GM12878 (cell line): ENCODE measurements around the gene RPRD1B.

ENCODE experiments used
- BCL11A ChIP-seq: IDR thresholded peaks from 2 replicates; pipeline ENCODE4 v1.6.1; 2011; ENCODE audit warnings: low read depth, low read length
- CHD2 ChIP-seq: IDR thresholded peaks from 2 replicates; pipeline ENCODE4 v1.6.1; 2011; ENCODE audit warnings: low read depth, low read length, improper control_type of control experiment, borderline replicate concordance
- NR2C2 ChIP-seq: IDR thresholded peaks from 2 replicates; pipeline ENCODE4 v1.6.1; 2011; ENCODE audit warnings: borderline replicate concordance, low read depth; ENCODE audit not compliant: control insufficient read depth, insufficient read length
- POLR2A ChIP-seq: IDR thresholded peaks from 2 replicates; pipeline ENCODE4 v1.6.1; 2011; ENCODE audit warnings: low read depth, mild to moderate bottlenecking, low read length
- POLR2AphosphoS2 ChIP-seq: IDR thresholded peaks from 2 replicates; pipeline ENCODE4 v1.6.1; 2011; ENCODE audit warnings: low read depth, mild to moderate bottlenecking, low read length, improper control_type of control experiment, moderate library complexity
- RAD21 ChIP-seq: IDR thresholded peaks from 2 replicates; pipeline ENCODE4 v1.6.1; 2011; ENCODE audit warnings: mild to moderate bottlenecking, low read depth, low read length, moderate library complexity; ENCODE audit not compliant: insufficient read depth
- RAD51 ChIP-seq: fragments of 450-650 bp; IDR thresholded peaks from 2 replicates; pipeline ENCODE4 v1.6.1; 2016; ENCODE audit warnings: moderate library complexity, mild to moderate bottlenecking, inconsistent platforms
- TAF1 ChIP-seq: IDR thresholded peaks from 2 replicates; pipeline ENCODE4 v1.6.1; 2011; ENCODE audit warnings: mild to moderate bottlenecking, low read depth, low read length, borderline replicate concordance
- TCF7 ChIP-seq: IDR thresholded peaks from 2 replicates; pipeline ENCODE4 v1.6.1; 2014; ENCODE audit warnings: antibody characterized with exemption, borderline replicate concordance
- ZNF274 ChIP-seq: IDR thresholded peaks from one replicate; pipeline ENCODE4 v1.8.0; 2011; ENCODE audit not compliant: insufficient read length, insufficient read depth
- TF ChIP-seq, protein P1 (sequence below), 3 experiments: IDR thresholded peaks in 2 of 3; conservative IDR thresholded peaks in 1 of 3; 2 replicates each; pipeline ENCODE4 v1.5.1; 2011; ENCODE audit warnings: low read depth in 3 of 3, low read length in 3 of 3, mild to moderate bottlenecking in 3 of 3, control low read depth in 2 of 3, moderate library complexity in 2 of 3, inconsistent platforms in 1 of 3, mixed read lengths in 1 of 3; ENCODE audit not compliant: control insufficient read depth in 2 of 3, insufficient read depth in 1 of 3; ENCODE audit errors: extremely low read depth in 1 of 3
- TF ChIP-seq, protein P2 (sequence below): IDR thresholded peaks from 2 replicates; pipeline ENCODE4 v1.6.1; 2012; ENCODE audit warnings: mild to moderate bottlenecking, low read depth, low read length
- TF ChIP-seq, protein P3 (sequence below): fragments of 450-650 bp; IDR thresholded peaks from 2 replicates; pipeline ENCODE4 v1.6.1; 2016; ENCODE audit warnings: mild to moderate bottlenecking
- TF ChIP-seq, protein P4 (sequence below): IDR thresholded peaks from 2 replicates; pipeline ENCODE4 v1.6.1; 2011; ENCODE audit warnings: low read depth, low read length, improper control_type of control experiment, borderline replicate concordance

DNA sequence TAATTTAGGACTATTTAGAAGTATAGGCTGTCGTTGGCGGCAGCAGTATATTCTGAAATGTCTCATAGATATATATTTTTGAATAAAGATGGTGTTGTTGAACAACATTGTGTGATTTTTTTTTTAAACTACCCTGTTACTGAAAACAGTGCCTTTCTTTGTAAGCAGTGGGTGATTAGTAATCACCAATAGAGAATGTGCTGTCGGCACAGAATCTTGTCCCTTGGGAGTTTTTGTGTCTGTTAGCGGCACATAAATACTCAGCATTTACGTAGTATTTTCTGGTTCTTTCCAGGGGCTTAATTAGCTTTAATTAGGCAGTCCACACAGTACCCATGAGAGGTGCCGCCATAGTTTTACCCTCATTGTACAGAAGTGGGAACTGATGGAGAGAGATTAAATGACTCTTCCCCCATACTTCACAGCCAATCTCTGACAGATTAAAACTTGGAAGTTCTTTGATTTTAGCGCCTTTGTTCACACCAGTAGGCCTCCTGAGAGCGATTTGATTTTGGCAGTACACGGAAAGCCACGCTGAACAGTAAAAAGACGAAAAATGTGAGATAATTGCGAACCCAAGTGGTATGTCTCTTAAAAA, 58.8 kb downstream of the RPRD1B start:
- TF ChIP-seq CHD2: 0 out of 2 replicates have a peak, but pooled peaks have one; percentile 52
- TF ChIP-seq, protein P1, sequence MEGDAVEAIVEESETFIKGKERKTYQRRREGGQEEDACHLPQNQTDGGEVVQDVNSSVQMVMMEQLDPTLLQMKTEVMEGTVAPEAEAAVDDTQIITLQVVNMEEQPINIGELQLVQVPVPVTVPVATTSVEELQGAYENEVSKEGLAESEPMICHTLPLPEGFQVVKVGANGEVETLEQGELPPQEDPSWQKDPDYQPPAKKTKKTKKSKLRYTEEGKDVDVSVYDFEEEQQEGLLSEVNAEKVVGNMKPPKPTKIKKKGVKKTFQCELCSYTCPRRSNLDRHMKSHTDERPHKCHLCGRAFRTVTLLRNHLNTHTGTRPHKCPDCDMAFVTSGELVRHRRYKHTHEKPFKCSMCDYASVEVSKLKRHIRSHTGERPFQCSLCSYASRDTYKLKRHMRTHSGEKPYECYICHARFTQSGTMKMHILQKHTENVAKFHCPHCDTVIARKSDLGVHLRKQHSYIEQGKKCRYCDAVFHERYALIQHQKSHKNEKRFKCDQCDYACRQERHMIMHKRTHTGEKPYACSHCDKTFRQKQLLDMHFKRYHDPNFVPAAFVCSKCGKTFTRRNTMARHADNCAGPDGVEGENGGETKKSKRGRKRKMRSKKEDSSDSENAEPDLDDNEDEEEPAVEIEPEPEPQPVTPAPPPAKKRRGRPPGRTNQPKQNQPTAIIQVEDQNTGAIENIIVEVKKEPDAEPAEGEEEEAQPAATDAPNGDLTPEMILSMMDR (IDR thresholded peaks at IDR 0.05 in 2 of 3, conservative IDR thresholded peaks at IDR 0.05 in 1 of 3; ENCODE audit: control insufficient read depth in 2 of 3, extremely low read depth in 1 of 3, insufficient read depth in 1 of 3, low read depth in 3 of 3, low read length in 3 of 3): no peak
- TF ChIP-seq, protein P2, sequence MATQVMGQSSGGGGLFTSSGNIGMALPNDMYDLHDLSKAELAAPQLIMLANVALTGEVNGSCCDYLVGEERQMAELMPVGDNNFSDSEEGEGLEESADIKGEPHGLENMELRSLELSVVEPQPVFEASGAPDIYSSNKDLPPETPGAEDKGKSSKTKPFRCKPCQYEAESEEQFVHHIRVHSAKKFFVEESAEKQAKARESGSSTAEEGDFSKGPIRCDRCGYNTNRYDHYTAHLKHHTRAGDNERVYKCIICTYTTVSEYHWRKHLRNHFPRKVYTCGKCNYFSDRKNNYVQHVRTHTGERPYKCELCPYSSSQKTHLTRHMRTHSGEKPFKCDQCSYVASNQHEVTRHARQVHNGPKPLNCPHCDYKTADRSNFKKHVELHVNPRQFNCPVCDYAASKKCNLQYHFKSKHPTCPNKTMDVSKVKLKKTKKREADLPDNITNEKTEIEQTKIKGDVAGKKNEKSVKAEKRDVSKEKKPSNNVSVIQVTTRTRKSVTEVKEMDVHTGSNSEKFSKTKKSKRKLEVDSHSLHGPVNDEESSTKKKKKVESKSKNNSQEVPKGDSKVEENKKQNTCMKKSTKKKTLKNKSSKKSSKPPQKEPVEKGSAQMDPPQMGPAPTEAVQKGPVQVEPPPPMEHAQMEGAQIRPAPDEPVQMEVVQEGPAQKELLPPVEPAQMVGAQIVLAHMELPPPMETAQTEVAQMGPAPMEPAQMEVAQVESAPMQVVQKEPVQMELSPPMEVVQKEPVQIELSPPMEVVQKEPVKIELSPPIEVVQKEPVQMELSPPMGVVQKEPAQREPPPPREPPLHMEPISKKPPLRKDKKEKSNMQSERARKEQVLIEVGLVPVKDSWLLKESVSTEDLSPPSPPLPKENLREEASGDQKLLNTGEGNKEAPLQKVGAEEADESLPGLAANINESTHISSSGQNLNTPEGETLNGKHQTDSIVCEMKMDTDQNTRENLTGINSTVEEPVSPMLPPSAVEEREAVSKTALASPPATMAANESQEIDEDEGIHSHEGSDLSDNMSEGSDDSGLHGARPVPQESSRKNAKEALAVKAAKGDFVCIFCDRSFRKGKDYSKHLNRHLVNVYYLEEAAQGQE: no peak
- TF ChIP-seq POLR2A: no peak
- TF ChIP-seq, protein P3, sequence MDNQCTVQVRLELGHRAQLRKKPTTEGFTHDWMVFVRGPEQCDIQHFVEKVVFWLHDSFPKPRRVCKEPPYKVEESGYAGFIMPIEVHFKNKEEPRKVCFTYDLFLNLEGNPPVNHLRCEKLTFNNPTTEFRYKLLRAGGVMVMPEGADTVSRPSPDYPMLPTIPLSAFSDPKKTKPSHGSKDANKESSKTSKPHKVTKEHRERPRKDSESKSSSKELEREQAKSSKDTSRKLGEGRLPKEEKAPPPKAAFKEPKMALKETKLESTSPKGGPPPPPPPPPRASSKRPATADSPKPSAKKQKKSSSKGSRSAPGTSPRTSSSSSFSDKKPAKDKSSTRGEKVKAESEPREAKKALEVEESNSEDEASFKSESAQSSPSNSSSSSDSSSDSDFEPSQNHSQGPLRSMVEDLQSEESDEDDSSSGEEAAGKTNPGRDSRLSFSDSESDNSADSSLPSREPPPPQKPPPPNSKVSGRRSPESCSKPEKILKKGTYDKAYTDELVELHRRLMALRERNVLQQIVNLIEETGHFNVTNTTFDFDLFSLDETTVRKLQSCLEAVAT: no peak
- no peak for TF ChIP-seq RAD21
- TF ChIP-seq NR2C2: no peak
- TF ChIP-seq BCL11A: peak; percentile 74
- no peak for TF ChIP-seq TCF7
- TF ChIP-seq POLR2AphosphoS2: no peak
- TF ChIP-seq RAD51: no peak
- TF ChIP-seq ZNF274: no peak
- 0 out of 2 replicates have a peak, but pooled peaks have one; percentile 16 for TF ChIP-seq TAF1
- TF ChIP-seq, protein P4, sequence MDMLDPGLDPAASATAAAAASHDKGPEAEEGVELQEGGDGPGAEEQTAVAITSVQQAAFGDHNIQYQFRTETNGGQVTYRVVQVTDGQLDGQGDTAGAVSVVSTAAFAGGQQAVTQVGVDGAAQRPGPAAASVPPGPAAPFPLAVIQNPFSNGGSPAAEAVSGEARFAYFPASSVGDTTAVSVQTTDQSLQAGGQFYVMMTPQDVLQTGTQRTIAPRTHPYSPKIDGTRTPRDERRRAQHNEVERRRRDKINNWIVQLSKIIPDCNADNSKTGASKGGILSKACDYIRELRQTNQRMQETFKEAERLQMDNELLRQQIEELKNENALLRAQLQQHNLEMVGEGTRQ: no peak
